CD4-positive, alpha-beta T cell treated with Interferon alpha-2 for 1 hour (primary cell): ENCODE measurements around the gene PRG3.
"Not testable (repeated sequence)": the region's sequence is repeated elsewhere in the genome, so short reads cannot be mapped to it uniquely, and the experiment has no call there.

Source experiments
- DNase-seq, 2 donors: peaks; one replicate each; pipeline ENCODE4 v3.0.0-alpha.2; 2020 to 2022

Gene PRG3

GRCh38 chr11:57359396-57359795 is 21.6 kb downstream of the PRG3 start:
- no peak for DNase-seq

GRCh38 chr11:57358991-57359390 is 22.0 kb downstream of the PRG3 start:
- no peak for DNase-seq

- DNase-seq: no peak
These were observed 22.4 kb downstream of the PRG3 start for GRCh38 chr11:57358543-57358961.

- DNase-seq: no peak
These were observed 23.1 kb downstream of the PRG3 start for GRCh38 chr11:57357856-57358255.

- DNase-seq: no peak
These were observed 23.6 kb downstream of the PRG3 start for GRCh38 chr11:57357310-57357709.

- DNase-seq: no peak
These were observed 24.7 kb downstream of the PRG3 start for GRCh38 chr11:57356268-57356667.

- DNase-seq: no peak
These were observed 26.3 kb downstream of the PRG3 start for GRCh38 chr11:57354699-57355098.

GRCh38 chr11:57353852-57354251 is 27.1 kb downstream of the PRG3 start:
- DNase-seq: no peak

GRCh38 chr11:57353446-57353845 is 27.5 kb downstream of the PRG3 start:
- DNase-seq: no peak

- no peak for DNase-seq
These were observed 27.9 kb downstream of the PRG3 start for GRCh38 chr11:57353036-57353435.

GRCh38 chr11:57349491-57350274 is 31.3 kb downstream of the PRG3 start:
- peak; percentile 36 to 57 for DNase-seq

- DNase-seq: no peak
These were observed 32.2 kb downstream of the PRG3 start for GRCh38 chr11:57348636-57349313.

GRCh38 chr11:57348052-57348451 is 32.9 kb downstream of the PRG3 start:
- DNase-seq: no peak

- no peak for DNase-seq
These were observed 33.6 kb downstream of the PRG3 start for GRCh38 chr11:57347336-57347735.

- DNase-seq: peak; percentile 71 to 78
These were observed 35.3 kb downstream of the PRG3 start for GRCh38 chr11:57345555-57346211.

GRCh38 chr11:57344826-57345225 is 36.1 kb downstream of the PRG3 start:
- DNase-seq: no peak

- DNase-seq: no peak
These were observed 37.1 kb downstream of the PRG3 start for GRCh38 chr11:57343825-57344224.

GRCh38 chr11:57342702-57343101 is 38.2 kb downstream of the PRG3 start:
- no peak for DNase-seq

GRCh38 chr11:57341250-57341808 is 39.6 kb downstream of the PRG3 start:
- no peak for DNase-seq

GRCh38 chr11:57340039-57340615 is 40.8 kb downstream of the PRG3 start:
- no peak for DNase-seq

- no peak for DNase-seq
These were observed 41.6 kb downstream of the PRG3 start for GRCh38 chr11:57339328-57339727.

- no peak for DNase-seq
These were observed 42.8 kb downstream of the PRG3 start, which contains the start of gene P2RX3 for GRCh38 chr11:57338142-57338541. Gene P2RX3 (plus strand): TSS chr11:57338352. CDS start chr11:57338551, 199 bp downstream.

GRCh38 chr11:57336856-57337255 is 44.1 kb downstream of the PRG3 start:
- DNase-seq: not testable (repeated sequence)
